HUES6 (cell line): ENCODE data around the gene CUEDC1.

Experiments used
- H3K27ac ChIP-seq: 2 replicates; pipeline ENCODE4 v1.7.0; 2013; ENCODE audit warnings: low read depth, mild to moderate bottlenecking, low read length, inconsistent platforms
- H3K27me3 ChIP-seq: 2 replicates; pipeline ENCODE4 v1.6.1; 2013; ENCODE audit warnings: low read length; ENCODE audit not compliant: control insufficient read depth, insufficient read depth
- H3K36me3 ChIP-seq: 2 replicates; pipeline ENCODE4 v1.6.1; 2013; ENCODE audit warnings: low read length; ENCODE audit not compliant: control insufficient read depth, insufficient read depth
- H3K4me1 ChIP-seq: 2 replicates; pipeline ENCODE4 v1.6.1; 2013; ENCODE audit warnings: low read length; ENCODE audit not compliant: control insufficient read depth, insufficient read depth
- H3K4me3 ChIP-seq: 2 replicates; pipeline ENCODE4 v1.5.1; 2013; ENCODE audit warnings: low read depth, low read length
- H3K9ac ChIP-seq: one replicate; pipeline ENCODE4 v1.6.1; 2013; ENCODE audit warnings: mild to moderate bottlenecking, low read length
- H3K9me3 ChIP-seq: 2 replicates; pipeline ENCODE4 v1.6.1; 2013; ENCODE audit warnings: low read depth, low read length; ENCODE audit not compliant: control insufficient read depth, insufficient read depth

The CUEDC1 gene

GRCh38 chr17:57994436-57994835, 39.2 kb upstream of the CUEDC1 start:
- H3K27me3 ChIP-seq: no peaks in the 10 kb centered on the region
- peaks cover 30% of the 10 kb centered on the region; the same call in 1 of the 2 replicates for H3K4me1 ChIP-seq
- H3K9me3 ChIP-seq: no peaks in the 10 kb centered on the region
- H3K4me3 ChIP-seq: no peak overlapping the region
- peaks cover 27% of the 10 kb centered on the region for H3K36me3 ChIP-seq
- H3K9ac ChIP-seq: no peak overlapping the region
- no peak overlapping the region for H3K27ac ChIP-seq

DNA sequence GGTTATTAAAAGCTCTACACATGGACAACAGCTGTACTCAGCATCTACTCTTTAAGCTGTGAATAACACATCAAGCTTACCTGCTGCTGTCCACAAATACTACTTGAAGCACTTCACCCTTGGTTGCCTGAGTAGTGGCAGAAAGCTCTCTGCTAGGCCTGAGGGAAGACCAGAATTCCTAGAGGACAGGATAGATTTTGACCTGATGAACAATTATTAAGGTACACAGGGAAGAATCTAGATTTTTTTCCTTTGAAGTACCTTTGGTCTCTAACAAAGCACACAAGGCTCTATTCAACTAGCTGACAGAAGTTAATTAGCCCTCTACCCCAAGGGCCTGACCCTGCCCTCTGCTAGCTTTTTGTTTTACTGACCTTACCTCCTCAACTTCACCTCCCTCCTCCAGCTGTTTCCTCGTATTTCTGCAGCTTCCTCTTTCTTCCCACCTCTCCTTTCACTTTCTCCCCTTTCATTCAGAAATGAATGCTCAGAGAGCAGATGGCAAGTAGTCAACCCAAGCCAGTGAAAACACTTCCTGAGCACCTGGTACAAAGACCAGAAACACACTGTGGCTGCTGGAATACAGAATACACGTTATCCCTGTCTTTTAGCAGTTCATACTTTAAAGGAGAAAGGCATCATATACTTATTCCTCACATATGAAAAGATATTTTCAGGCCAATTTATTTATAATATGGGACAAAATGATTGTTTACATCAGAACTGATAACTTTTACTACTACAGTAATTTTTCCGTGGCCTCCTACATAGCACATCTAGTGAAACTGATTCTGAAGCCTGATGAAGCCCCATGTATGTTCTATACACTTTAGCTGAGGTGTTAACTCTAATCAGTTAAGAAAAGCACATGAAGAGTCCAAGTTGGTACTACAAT, 38.5 kb upstream of the CUEDC1 start:
- peaks cover 19% of the 10 kb centered on the region for H3K36me3 ChIP-seq
- no peaks in the 10 kb centered on the region for H3K27me3 ChIP-seq
- H3K4me1 ChIP-seq: peaks cover 37% of the 10 kb centered on the region; the same call in 1 of the 2 replicates
- no peaks in the 10 kb centered on the region for H3K9me3 ChIP-seq
- H3K27ac ChIP-seq: no peak overlapping the region
- no peak overlapping the region for H3K4me3 ChIP-seq
- no peak overlapping the region for H3K9ac ChIP-seq

DNA sequence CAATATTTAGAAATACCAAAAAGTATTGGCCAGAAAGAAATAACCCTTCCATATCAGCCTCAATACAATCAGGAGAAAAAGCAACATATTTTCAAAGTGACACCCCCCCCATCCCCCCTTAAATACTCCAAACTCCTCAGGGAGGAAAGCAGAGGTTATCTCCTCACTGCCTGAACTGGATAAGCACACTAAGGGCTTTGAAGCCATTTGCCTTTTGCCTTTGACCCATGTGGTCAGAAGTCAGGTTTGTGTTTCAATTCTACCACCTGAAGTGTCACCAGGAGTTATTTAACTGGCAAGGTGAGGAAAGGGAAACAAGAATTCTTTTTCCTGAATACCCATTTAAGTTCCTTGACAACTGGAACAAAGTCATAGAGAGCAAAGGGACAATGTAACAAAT, 36.3 kb upstream of the CUEDC1 start:
- Histone ChIP-seq H3K27me3 (no peaks in the 10 kb centered on the region), H3K27ac (no peak overlapping the region), H3K4me3 (no peak overlapping the region), H3K9ac (no peak overlapping the region), H3K9me3 (no peaks in the 10 kb centered on the region), H3K4me1 (peaks cover 38% of the 10 kb centered on the region; the same call in 1 of the 2 replicates), H3K36me3 (no peaks in the 10 kb centered on the region; the same call in 1 of the 2 replicates)

DNA sequence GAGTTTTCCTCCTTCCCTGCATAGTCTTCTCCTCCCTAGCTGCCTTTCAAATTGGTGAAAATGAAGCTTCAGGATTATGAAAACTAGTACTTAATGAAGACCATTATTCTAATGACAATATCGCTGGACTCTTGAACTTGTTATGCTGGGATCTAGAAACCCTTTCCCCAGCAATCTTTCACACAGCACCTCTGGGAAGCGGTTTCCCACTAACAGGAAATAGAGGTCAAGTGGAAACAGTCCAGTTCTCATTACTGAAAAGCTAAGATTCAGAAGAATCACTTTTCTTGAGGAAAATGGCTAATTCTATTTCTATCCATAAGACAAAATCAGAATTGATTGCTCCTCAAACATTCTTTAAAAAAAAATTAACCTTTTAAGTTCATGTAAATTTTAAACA, 34.8 kb upstream of the CUEDC1 start:
- H3K9ac ChIP-seq: no peak overlapping the region
- no peak overlapping the region for H3K4me3 ChIP-seq
- no peak overlapping the region for H3K27ac ChIP-seq
- 0 out of 2 replicates have a peak, but pooled peaks cover 1% of the 10 kb centered on the region for H3K36me3 ChIP-seq
- no peaks in the 10 kb centered on the region for H3K9me3 ChIP-seq
- H3K27me3 ChIP-seq: no peaks in the 10 kb centered on the region
- peaks cover 43% of the 10 kb centered on the region for H3K4me1 ChIP-seq

GRCh38 chr17:57988301-57989250, 33.4 kb upstream of the CUEDC1 start:
- Histone ChIP-seq H3K27ac (peak overlapping the region; percentile 54; the same call in 1 of the 2 replicates), H3K4me1 (peaks cover 36% of the 10 kb centered on the region), H3K9me3 (no peaks in the 10 kb centered on the region), H3K36me3 (peaks cover 13% of the 10 kb centered on the region; the same call in 1 of the 2 replicates), H3K4me3 (peak overlapping the region; percentile 78), H3K27me3 (no peaks in the 10 kb centered on the region), H3K9ac (peak overlapping the region; percentile 96)

GRCh38 chr17:57987581-57988300, 32.5 kb upstream of the CUEDC1 start, which contains the start of gene VEZF1:
Gene VEZF1 (minus strand): TSS chr17:57988254. CDS start chr17:57988111, 143 bp downstream.
- H3K9me3 ChIP-seq: no peaks in the 10 kb centered on the region
- H3K4me1 ChIP-seq: peaks cover 38% of the 10 kb centered on the region
- H3K27ac ChIP-seq: peak within 1 kb of the TSS; percentile 96; the same call in 1 of the 2 replicates
- peak within 1 kb of the TSS; percentile 96 for H3K9ac ChIP-seq
- H3K27me3 ChIP-seq: no peaks in the 10 kb centered on the region
- peaks cover 20% of the 10 kb centered on the region for H3K36me3 ChIP-seq
- H3K4me3 ChIP-seq: peak within 1 kb of the TSS; percentile 78

DNA sequence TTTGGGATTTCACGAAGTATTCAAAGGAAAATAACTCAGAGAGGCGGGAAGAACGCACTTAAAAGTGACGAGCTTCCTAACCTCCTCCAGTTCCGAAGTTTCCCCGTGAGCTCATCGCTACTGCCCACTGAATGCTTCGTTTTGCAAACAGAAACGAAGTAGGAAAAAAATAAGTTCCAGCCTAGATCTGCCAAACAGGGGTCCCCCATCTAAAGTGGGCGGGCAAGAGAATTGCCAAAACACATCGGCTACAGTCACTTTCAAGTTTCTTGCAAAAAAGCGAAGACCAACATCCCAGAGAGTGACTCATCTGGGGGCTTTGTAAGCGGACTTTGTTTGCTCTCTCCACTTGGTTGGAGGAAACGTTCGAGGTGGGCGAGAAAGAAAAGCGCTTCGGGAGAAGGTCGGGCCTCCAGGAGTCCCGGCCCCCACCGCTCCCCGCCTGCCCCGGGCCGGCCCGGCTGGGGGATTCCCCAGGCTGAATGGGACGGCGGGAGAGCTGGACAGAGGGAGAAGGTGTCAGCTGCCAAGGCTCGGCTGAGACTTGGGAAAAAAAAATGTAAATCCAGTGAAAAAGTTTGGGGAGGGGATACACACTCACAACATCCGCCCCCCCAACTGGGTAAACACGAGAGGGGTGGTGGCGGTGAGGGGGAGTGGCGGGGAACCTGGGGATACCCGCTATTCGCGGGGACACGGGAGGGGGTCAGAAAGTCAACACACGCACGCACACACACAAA, 31.8 kb upstream of the CUEDC1 start:
- Histone ChIP-seq H3K9ac (peak overlapping the region; percentile 96), H3K4me3 (peak overlapping the region; percentile 78), H3K36me3 (peaks cover 28% of the 10 kb centered on the region), H3K27ac (peak overlapping the region; percentile 96; the same call in 1 of the 2 replicates), H3K27me3 (no peaks in the 10 kb centered on the region), H3K4me1 (peaks cover 38% of the 10 kb centered on the region), H3K9me3 (no peaks in the 10 kb centered on the region)

DNA sequence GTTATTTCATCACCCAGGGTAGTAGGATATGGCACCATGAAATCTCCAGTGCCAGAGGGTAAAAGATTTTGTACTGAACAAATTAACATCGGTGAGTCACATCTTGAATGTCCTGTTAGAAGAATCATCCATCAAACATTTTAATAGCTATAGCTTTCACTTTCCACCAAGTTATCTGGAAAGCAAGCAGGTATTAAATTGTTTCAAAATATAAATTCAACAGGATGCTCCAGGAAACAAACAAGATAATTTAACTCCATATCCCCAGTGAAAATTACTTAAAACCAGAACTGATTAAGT, 30.4 kb upstream of the CUEDC1 start:
- no peaks in the 10 kb centered on the region for H3K27me3 ChIP-seq
- no peak overlapping the region for H3K9ac ChIP-seq
- peak overlapping the region; percentile 78; the same call in 1 of the 2 replicates for H3K4me3 ChIP-seq
- H3K9me3 ChIP-seq: no peaks in the 10 kb centered on the region
- H3K36me3 ChIP-seq: peaks cover 40% of the 10 kb centered on the region
- peaks cover 31% of the 10 kb centered on the region for H3K4me1 ChIP-seq
- no peak overlapping the region for H3K27ac ChIP-seq

DNA sequence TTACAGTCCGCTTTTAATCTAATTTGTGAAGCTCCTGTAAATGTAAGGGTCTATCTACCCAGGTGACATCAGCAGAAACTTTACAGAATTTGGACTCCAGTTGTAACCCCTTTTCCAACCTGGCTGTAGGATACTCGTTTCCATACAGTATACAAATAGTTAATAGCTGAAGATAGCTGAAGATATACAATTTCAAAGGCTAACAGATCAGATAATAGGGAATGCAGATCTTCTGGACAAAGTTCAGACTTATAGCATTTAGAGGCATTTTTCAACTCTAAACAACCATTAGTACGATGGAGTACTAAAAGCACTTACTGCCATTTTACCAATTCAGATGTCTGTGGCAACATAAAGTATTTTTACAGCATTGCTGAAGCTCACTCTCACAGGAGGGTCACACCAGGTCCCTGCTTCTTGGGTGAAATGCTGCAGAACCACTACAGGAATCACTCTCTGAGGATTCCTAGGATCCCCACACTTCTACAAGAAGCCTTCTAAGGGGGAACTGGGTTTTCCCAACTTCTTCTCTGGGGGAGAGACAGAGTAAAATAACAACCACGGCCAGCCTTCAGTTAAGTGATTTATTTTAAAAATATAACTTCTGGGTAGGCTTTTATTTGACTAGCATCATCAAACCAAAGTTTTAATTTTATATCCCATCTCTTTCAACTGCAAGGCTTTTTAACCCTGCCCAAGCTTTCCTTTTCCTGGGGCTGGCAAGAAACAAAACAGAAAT, 29.9 kb upstream of the CUEDC1 start:
- no peak overlapping the region for H3K27ac ChIP-seq
- peak overlapping the region; percentile 8; the same call in 1 of the 2 replicates for H3K4me3 ChIP-seq
- no peak overlapping the region for H3K9ac ChIP-seq

More for the DNA sequence above, 29.9 kb upstream of the CUEDC1 start:
- Histone ChIP-seq H3K4me1 (peaks cover 31% of the 10 kb centered on the region), H3K36me3 (peaks cover 45% of the 10 kb centered on the region), H3K9me3 (no peaks in the 10 kb centered on the region), H3K27me3 (no peaks in the 10 kb centered on the region)
